IMR-90 (cell line): ENCODE data around the gene MEIS2. TPM values are rescaled to one million over a fixed set of nuclear protein-coding genes. Genes with fewer than 3 reads are reported as not detected.

ENCODE experiments used
- ATAC-seq: fragments of 200-7000 bp; cut with Tn5 transposase; 2 replicates; pipeline ENCODE4 v1.9.1; 2020; ENCODE audit warnings: low read depth, mild to moderate bottlenecking, moderate library complexity
- BruUV-seq: library from RNA; stranded (reverse); fragments of 400-500 nt; replicated peaks from 2 replicates; lab custom pipeline; 2021; lab: Mats Ljungman, UMichigan
- CTCF ChIA-PET: fragments of 300-600 bp; formaldehyde crosslinking; extraction: SDS; loops from one replicate; lab custom pipeline; 2021; ENCODE audit warnings: antibody characterized with exemption; lab: Yijun Ruan, JAX
- POLR2A ChIA-PET: fragments of 300-600 bp; sonication (Branson Sonifier 250); formaldehyde crosslinking; loops from one replicate; lab custom pipeline; 2022; ENCODE audit warnings: antibody characterized with exemption; ENCODE audit not compliant: unreplicated experiment; lab: Charles Lee
- DNase-seq: peaks from one replicate; pipeline ENCODE4 v3.0.0; 2013
- H2AFZ ChIP-seq: replicated peaks from 2 replicates; pipeline ENCODE3; 2013; ENCODE audit warnings: low read length, mild to moderate bottlenecking; ENCODE audit not compliant: poor library complexity
- H2AK5ac ChIP-seq: 2 replicates; pipeline ENCODE4 v1.6.1; 2013; ENCODE audit warnings: low read depth, low read length, inconsistent platforms
- H2AK9ac ChIP-seq: replicated peaks from 2 replicates; pipeline ENCODE3; 2013; ENCODE audit warnings: mild to moderate bottlenecking, low read depth, low read length, moderate library complexity; ENCODE audit not compliant: poor library complexity
- H2BK120ac ChIP-seq: 2 replicates; pipeline ENCODE4 v1.6.1; 2013; ENCODE audit warnings: low read depth, low read length, inconsistent platforms
- H2BK15ac ChIP-seq: 3 replicates; pipeline ENCODE4 v1.6.1; 2013; ENCODE audit warnings: low read depth, low read length, inconsistent platforms
- H2BK20ac ChIP-seq: 2 replicates; pipeline ENCODE4 v1.6.1; 2013; ENCODE audit warnings: low read depth, mild to moderate bottlenecking, inconsistent platforms, low read length, moderate library complexity
- H2BK5ac ChIP-seq: 2 replicates; pipeline ENCODE4 v1.6.1; 2013; ENCODE audit warnings: mild to moderate bottlenecking, low read depth, low read length, inconsistent platforms; ENCODE audit not compliant: poor library complexity, severe bottlenecking
- H3K14ac ChIP-seq: replicated peaks from 2 replicates; pipeline ENCODE4 v1.6.1; 2013; ENCODE audit warnings: low read depth, low read length, inconsistent platforms
- H3K18ac ChIP-seq: 2 replicates; pipeline ENCODE4 v1.6.1; 2013; ENCODE audit warnings: low read depth, low read length, control low read depth
- H3K23ac ChIP-seq: 2 replicates; pipeline ENCODE4 v1.6.1; 2013; ENCODE audit warnings: low read depth, low read length, inconsistent platforms
- H3K27ac ChIP-seq: 2 replicates; pipeline ENCODE4 v1.5.1; 2013; ENCODE audit warnings: mild to moderate bottlenecking, control low read depth, low read length; ENCODE audit not compliant: insufficient read depth
- H3K27me3 ChIP-seq: 2 replicates; pipeline ENCODE4 v1.6.1; 2013; ENCODE audit warnings: low read length; ENCODE audit not compliant: control insufficient read depth, insufficient read depth
- H3K36me3 ChIP-seq: 2 replicates; pipeline ENCODE4 v1.6.1; 2013; ENCODE audit warnings: low read length, mixed read lengths; ENCODE audit not compliant: control insufficient read depth, insufficient read depth
- H3K4ac ChIP-seq: 2 replicates; pipeline ENCODE4 v1.6.1; 2013; ENCODE audit warnings: low read depth, low read length, inconsistent platforms
- H3K4me1 ChIP-seq: 2 replicates; pipeline ENCODE4 v1.6.1; 2013; ENCODE audit warnings: low read length, mixed read lengths; ENCODE audit not compliant: control insufficient read depth, insufficient read depth
- H3K4me2 ChIP-seq: 2 replicates; pipeline ENCODE4 v1.6.1; 2013; ENCODE audit warnings: low read depth, mild to moderate bottlenecking, control low read depth, low read length, moderate library complexity
- H3K4me3 ChIP-seq: 2 replicates; pipeline ENCODE4 v1.5.1; 2013; ENCODE audit warnings: low read depth, mild to moderate bottlenecking, control low read depth, low read length, moderate library complexity; ENCODE audit not compliant: insufficient read depth
- H3K56ac ChIP-seq: 2 replicates; pipeline ENCODE4 v1.6.1; 2013; ENCODE audit warnings: low read length, inconsistent platforms; ENCODE audit not compliant: insufficient read depth; ENCODE audit errors: extremely low read depth
- H3K79me1 ChIP-seq, 2 experiments: 2 replicates each; pipeline ENCODE4 v1.6.1; 2013; ENCODE audit warnings: low read length in 2 of 2, inconsistent platforms in 1 of 2, low read depth in 1 of 2
- H3K9ac ChIP-seq: 2 replicates; pipeline ENCODE4 v1.6.1; 2013; ENCODE audit warnings: low read depth, low read length, control low read depth
- H3K9me1 ChIP-seq: 2 replicates; pipeline ENCODE4 v1.6.1; 2013; ENCODE audit warnings: low read length, inconsistent platforms; ENCODE audit not compliant: insufficient read depth
- H3K9me3 ChIP-seq: 2 replicates; pipeline ENCODE4 v1.6.1; 2013; ENCODE audit warnings: low read length; ENCODE audit not compliant: control insufficient read depth, insufficient read depth
- H4K20me1 ChIP-seq: 2 replicates; pipeline ENCODE4 v1.6.1; 2013; ENCODE audit warnings: low read length, inconsistent platforms; ENCODE audit not compliant: insufficient read depth
- H4K5ac ChIP-seq: 2 replicates; pipeline ENCODE4 v1.6.1; 2013; ENCODE audit warnings: mild to moderate bottlenecking, low read depth, low read length, control low read depth
- H4K8ac ChIP-seq, 2 experiments: 2 replicates each; pipeline ENCODE4 v1.6.1; 2013; ENCODE audit warnings: low read depth in 2 of 2, low read length in 2 of 2, control low read depth in 1 of 2, inconsistent platforms in 1 of 2
- H4K91ac ChIP-seq: 2 replicates; pipeline ENCODE4 v1.6.1; 2013; ENCODE audit warnings: low read depth, low read length, inconsistent platforms; ENCODE audit not compliant: insufficient read depth
- CEBPB ChIP-seq: IDR thresholded peaks from 2 replicates; pipeline ENCODE4 v1.6.1; 2012; ENCODE audit warnings: low read depth, low read length, improper control_type of control experiment
- CHD1 ChIP-seq: IDR thresholded peaks from 2 replicates; pipeline ENCODE4 v1.6.1; 2012; ENCODE audit warnings: low read depth, low read length, improper control_type of control experiment
- CTCF ChIP-seq: conservative IDR thresholded peaks from 2 replicates; pipeline ENCODE4 v1.5.1; 2012; ENCODE audit warnings: mild to moderate bottlenecking, low read depth, low read length, improper control_type of control experiment
- FOS ChIP-seq: fragments of 150-350 bp; IDR thresholded peaks from 2 replicates; pipeline ENCODE4 v1.6.1; 2016; ENCODE audit warnings: low read depth, low read length
- MAFK ChIP-seq: IDR thresholded peaks from 2 replicates; pipeline ENCODE4 v1.6.1; 2012; ENCODE audit warnings: low read depth, low read length, improper control_type of control experiment
- MAZ ChIP-seq: IDR thresholded peaks from 2 replicates; pipeline ENCODE4 v1.6.1; 2012; ENCODE audit warnings: low read depth, mild to moderate bottlenecking, low read length, improper control_type of control experiment, moderate library complexity, borderline replicate concordance
- MXI1 ChIP-seq: IDR thresholded peaks from 2 replicates; pipeline ENCODE4 v1.6.1; 2012; ENCODE audit warnings: low read depth, mild to moderate bottlenecking, low read length, moderate library complexity, borderline replicate concordance
- NFE2L2 ChIP-seq: fragments of 150-350 bp; IDR thresholded peaks from 2 replicates; pipeline ENCODE4 v1.6.1; 2016; ENCODE audit warnings: low read depth, mild to moderate bottlenecking, low read length
- POLR2A ChIP-seq: IDR thresholded peaks from 2 replicates; pipeline ENCODE4 v1.6.1; 2012; ENCODE audit warnings: mild to moderate bottlenecking, low read depth, low read length
- SMC3 ChIP-seq: fragments of 150-350 bp; IDR thresholded peaks from 2 replicates; pipeline ENCODE4 v1.6.1; 2016; ENCODE audit warnings: low read depth, mild to moderate bottlenecking, antibody characterized with exemption, low read length, moderate library complexity
- USF2 ChIP-seq: fragments of 150-350 bp; IDR thresholded peaks from 2 replicates; pipeline ENCODE4 v1.6.1; 2017; ENCODE audit warnings: mild to moderate bottlenecking, antibody characterized with exemption, low read length, low read depth
- WGBS, 2 experiments: methylation state at CpG; one replicate each; pipeline versions ENCODE4 v1.1.5 to v1.1.7; 2013; ENCODE audit warnings: missing lambda C conversion rate in 2 of 2; ENCODE audit not compliant: insufficient read length in 1 of 2; ENCODE audit errors: extremely low coverage in 2 of 2; 5-methylcytosine and 5-hydroxymethylcytosine counted together
- dilution Hi-C: fragments of 300-500 bp; cut with HindIII; formaldehyde crosslinking; loops from one replicate; pipeline ENCODE4 v1.14.3; 2018; ENCODE audit warnings: low sequenced_read_pairs; ENCODE audit not compliant: unreplicated experiment
- in situ Hi-C: fragments of 300-500 bp; cut with MboI; formaldehyde crosslinking; loops from 3 replicates; pipeline ENCODE4 v1.14.3; 2019; ENCODE audit warnings: low sequenced_read_pairs, inconsistent platforms, mixed read lengths
- intact Hi-C: fragments of 100-400 bp; cut with micrococcal nuclease; formaldehyde crosslinking; loops from 2 replicates; pipeline ENCODE4 v1.10.0; 2022
- polyA plus RNA-seq, 3 experiments: library from polyadenylated mRNA; depleted of rRNA; stranded (reverse); fragments of >200 nt; gene quantifications; 2 replicates each; pipeline ENCODE4 v1.2.3, GENCODE V29; 2012; ENCODE audit warnings: low replicate concordance in 1 of 3
- total RNA-seq: library from RNA; depleted of rRNA; stranded (reverse); fragments of >200 nt; gene quantifications from 2 replicates; pipeline ENCODE4 v1.2.3, GENCODE V29; 2012

MEIS2 gene
- total and polyA plus RNA-seq, 2 of the 4 experiments (the other 2 are of a cell fraction) = 70.1 to 71.3 TPM

DNA sequence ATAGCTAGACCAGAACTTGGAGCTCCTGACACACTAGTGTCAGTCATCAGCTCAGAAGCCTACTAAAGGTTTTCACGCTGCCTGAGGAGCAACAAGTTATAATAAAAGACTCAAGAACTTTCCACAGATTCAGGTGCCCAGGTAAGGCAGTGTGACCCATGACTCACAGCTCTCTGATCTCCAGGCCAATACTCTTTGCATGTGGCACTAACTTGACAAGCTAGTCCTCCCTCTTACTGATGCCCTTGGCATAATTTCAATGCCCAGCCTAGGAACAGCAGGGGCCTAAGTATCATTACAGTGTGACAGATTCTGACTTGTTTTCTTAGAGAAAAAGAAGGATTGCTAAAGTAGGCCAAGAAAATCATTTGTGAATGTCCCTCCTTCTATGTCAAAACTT is 38.4 kb downstream of the MEIS2 start:
- intact Hi-C loops = no loop called here

More for the DNA sequence above, 38.4 kb downstream of the MEIS2 start:
- no peak overlapping the region for H3K27ac ChIP-seq
- H3K4me1 ChIP-seq = peaks cover 11% of the 10 kb centered on the region
- no peak overlapping the region for H4K5ac ChIP-seq
- peaks cover 12 to 32% of the 10 kb centered on the region in 2 experiments; a peak in 3 of 4 replicates for H3K79me1 ChIP-seq
- no peak overlapping the region for H2BK120ac ChIP-seq
- whole genome bisulfite sequencing, 2 experiments = no CpG with 5 or more reads among the region's 1 CpG
- no peak overlapping the region for H2BK20ac ChIP-seq
- H3K23ac ChIP-seq = no peak overlapping the region
- no peak overlapping the region for H4K91ac ChIP-seq
- no peaks in the 10 kb centered on the region for H4K20me1 ChIP-seq
- peaks cover 5% of the 10 kb centered on the region; the same call in 1 of the 2 replicates for H3K9me1 ChIP-seq
- CTCF ChIA-PET = no interaction called here
- no peak overlapping the region for H3K14ac ChIP-seq
- no peak for DNase-seq
- TF ChIP-seq FOS = no peak
- TF ChIP-seq POLR2A = no peak
- TF ChIP-seq USF2 = no peak
- no peak for TF ChIP-seq CTCF
- no peak for TF ChIP-seq SMC3
- TF ChIP-seq NFE2L2 = no peak
- TF ChIP-seq CHD1 = no peak
- TF ChIP-seq MAZ = no peak
- TF ChIP-seq CEBPB = no peak
- no peak for TF ChIP-seq MAFK
- no peak for TF ChIP-seq MXI1
- H2BK5ac ChIP-seq = no peak overlapping the region
- H3K9ac ChIP-seq = no peak overlapping the region
- H3K9me3 ChIP-seq = no peaks in the 10 kb centered on the region
- H2BK15ac ChIP-seq = no peak overlapping the region
- no peak overlapping the region for H2AFZ ChIP-seq
- POLR2A ChIA-PET = no interaction called here
- peaks cover 6% of the 10 kb centered on the region for H3K36me3 ChIP-seq
- no peak overlapping the region for H2AK5ac ChIP-seq
- H3K4me3 ChIP-seq = no peak overlapping the region
- H3K4me2 ChIP-seq = no peak overlapping the region
- no peak for ATAC-seq
- no peak overlapping the region for H3K18ac ChIP-seq
- in situ Hi-C loops (loop anchor here (25.0 kb wide), 1 partner anchor 825 kb away; no protein-coding TSS in a partner anchor), dilution Hi-C loops (no loop called here)
- H3K27me3 ChIP-seq = no peaks in the 10 kb centered on the region
- no peak overlapping the region for H3K4ac ChIP-seq
- BruUV-seq = no TSS peak
- no peak overlapping the region for H3K56ac ChIP-seq
- peak overlapping the region in 1 of 2 experiments; percentile 14; a peak in 1 of 4 replicates for H4K8ac ChIP-seq
- H2AK9ac ChIP-seq = no peak overlapping the region
